Trophoblast cell (in vitro differentiated cells and primary cell): ENCODE results near the gene STARD13. TPM values are rescaled to one million over a fixed set of nuclear protein-coding genes. Genes with fewer than 3 reads are reported as not detected.
A peak's percentile ranks its signal among the peaks of the same experiment; 100 is the strongest.

ENCODE experiments used
- DNase-seq, 2 donors: peaks; one replicate each; pipeline ENCODE4 v3.0.0-alpha.2; 2016
- H2AFZ ChIP-seq: 2 replicates; pipeline ENCODE4 v1.6.1; 2013; ENCODE audit warnings: low read length, moderate library complexity, mild to moderate bottlenecking; ENCODE audit not compliant: insufficient read depth, poor library complexity
- H2AK5ac ChIP-seq: 2 replicates; pipeline ENCODE4 v1.6.1; 2013; ENCODE audit warnings: mild to moderate bottlenecking, low read length
- H2BK120ac ChIP-seq: 2 replicates; pipeline ENCODE4 v1.6.1; 2013; ENCODE audit warnings: low read length, mild to moderate bottlenecking, moderate library complexity; ENCODE audit not compliant: insufficient read depth, poor library complexity
- H2BK12ac ChIP-seq: 2 replicates; pipeline ENCODE4 v1.6.1; 2013; ENCODE audit warnings: mild to moderate bottlenecking, low read length, moderate library complexity
- H2BK5ac ChIP-seq: 2 replicates; pipeline ENCODE4 v1.6.1; 2013; ENCODE audit warnings: low read length, low read depth, moderate library complexity, mild to moderate bottlenecking; ENCODE audit not compliant: poor library complexity
- H3K14ac ChIP-seq: 2 replicates; pipeline ENCODE4 v1.6.1; 2013; ENCODE audit warnings: mild to moderate bottlenecking, low read length
- H3K18ac ChIP-seq: 2 replicates; pipeline ENCODE4 v1.6.1; 2013; ENCODE audit warnings: mild to moderate bottlenecking, low read length
- H3K23ac ChIP-seq: 2 replicates; pipeline ENCODE4 v1.6.1; 2013; ENCODE audit warnings: low read length
- H3K27ac ChIP-seq: 2 replicates; pipeline ENCODE4 v1.5.1; 2013; ENCODE audit warnings: low read depth, mild to moderate bottlenecking, inconsistent platforms, low read length, moderate library complexity
- H3K27me3 ChIP-seq: 2 replicates; pipeline ENCODE4 v1.6.1; 2013; ENCODE audit warnings: inconsistent platforms, mild to moderate bottlenecking, low read length, moderate library complexity; ENCODE audit not compliant: insufficient read depth
- H3K36me3 ChIP-seq, 2 experiments: 1 replicate in 1 of 2; 2 replicates in 1 of 2; pipeline ENCODE4 v1.6.1; 2013; ENCODE audit warnings: low read length in 2 of 2, mild to moderate bottlenecking in 2 of 2, moderate library complexity in 1 of 2; ENCODE audit not compliant: insufficient read depth in 2 of 2, control insufficient read depth in 1 of 2
- H3K4ac ChIP-seq: 2 replicates; pipeline ENCODE4 v1.6.1; 2013; ENCODE audit warnings: low read depth, mild to moderate bottlenecking, low read length, moderate library complexity
- H3K4me1 ChIP-seq, 2 experiments: 1 replicate in 1 of 2; 2 replicates in 1 of 2; pipeline ENCODE4 v1.6.1; 2013; ENCODE audit warnings: low read length in 2 of 2, mild to moderate bottlenecking in 2 of 2, moderate library complexity in 1 of 2; ENCODE audit not compliant: insufficient read depth in 2 of 2, control insufficient read depth in 1 of 2
- H3K4me2 ChIP-seq: 2 replicates; pipeline ENCODE4 v1.6.1; 2013; ENCODE audit warnings: inconsistent platforms, mild to moderate bottlenecking, low read length, moderate library complexity
- H3K4me3 ChIP-seq: 2 replicates; pipeline ENCODE4 v1.5.1; 2013; ENCODE audit warnings: mild to moderate bottlenecking, low read depth, low read length, inconsistent platforms
- H3K79me1 ChIP-seq: one replicate; pipeline ENCODE4 v1.6.1; 2013; ENCODE audit warnings: low read length
- H3K79me2 ChIP-seq: 2 replicates; pipeline ENCODE4 v1.6.1; 2013; ENCODE audit warnings: low read length, mild to moderate bottlenecking; ENCODE audit not compliant: control insufficient read depth, insufficient read depth, poor library complexity
- H3K9ac ChIP-seq: 2 replicates; pipeline ENCODE4 v1.6.1; 2013; ENCODE audit warnings: mild to moderate bottlenecking, low read length
- H3K9me3 ChIP-seq: 2 replicates; pipeline ENCODE4 v1.6.1; 2013; ENCODE audit warnings: low read depth, mild to moderate bottlenecking, control low read depth, inconsistent platforms, low read length; ENCODE audit not compliant: insufficient read depth
- H4K12ac ChIP-seq: 2 replicates; pipeline ENCODE4 v1.6.1; 2013; ENCODE audit warnings: low read depth, mild to moderate bottlenecking, low read length, moderate library complexity
- H4K8ac ChIP-seq: 2 replicates; pipeline ENCODE4 v1.6.1; 2013; ENCODE audit warnings: low read depth, mild to moderate bottlenecking, low read length, moderate library complexity
- H4K91ac ChIP-seq: one replicate; pipeline ENCODE4 v1.6.1; 2013; ENCODE audit warnings: low read depth, mild to moderate bottlenecking, low read length, moderate library complexity
- WGBS: extraction: QIAGEN DNeasy Blood & Tissue Kit; methylation state at CpG from one replicate; pipeline ENCODE4 v1.1.7; 2013; ENCODE audit warnings: missing lambda C conversion rate; ENCODE audit not compliant: insufficient read length, insufficient coverage; ENCODE audit errors: extremely low coverage; 5-methylcytosine and 5-hydroxymethylcytosine counted together
- polyA plus RNA-seq: library from polyadenylated mRNA; stranded (reverse); fragments of 200-250 nt; gene quantifications from 2 replicates; pipeline ENCODE4 v1.2.3, GENCODE V29; 2013

The STARD13 gene
- polyA plus RNA-seq, result 3.3 and 3.6 TPM in 2 replicates

GRCh38 chr13:33285420-33286124, at the start of gene STARD13:
Gene STARD13 (minus strand): TSS chr13:33285755. CDS start chr13:33285638, 117 bp downstream.
- peaks cover 7 to 11% of the 10 kb centered on the region in 2 experiments for H3K4me1 ChIP-seq
- no peak within 1 kb of the TSS for H2AK5ac ChIP-seq
- peak within 1 kb of the TSS; percentile 54 for H3K18ac ChIP-seq
- H3K9me3 ChIP-seq, result no peaks in the 10 kb centered on the region
- no CpG with 5 or more reads among the region's 20 CpGs for WGBS
- peak within 1 kb of the TSS; percentile 84 for H4K91ac ChIP-seq
- H3K4me3 ChIP-seq, result peak within 1 kb of the TSS; percentile 69
- peak within 1 kb of the TSS; percentile 2 for H4K8ac ChIP-seq
- peak within 1 kb of the TSS; percentile 32 for H2AFZ ChIP-seq
- H3K4me2 ChIP-seq, result peak within 1 kb of the TSS; percentile 58
- H3K79me2 ChIP-seq, result peaks cover 2% of the 10 kb centered on the region
- no peak within 1 kb of the TSS for H4K12ac ChIP-seq
- no peaks in the 10 kb centered on the region for H3K27me3 ChIP-seq
- peaks cover 11% of the 10 kb centered on the region for H3K79me1 ChIP-seq
- H3K23ac ChIP-seq, result no peak within 1 kb of the TSS
- peak within 1 kb of the TSS; percentile 12 for H3K4ac ChIP-seq
- H2BK5ac ChIP-seq, result peak within 1 kb of the TSS; percentile 51
- H2BK12ac ChIP-seq, result peak within 1 kb of the TSS; percentile 37
- peak within 1 kb of the TSS; percentile 77 for H3K14ac ChIP-seq
- no peaks in the 10 kb centered on the region for H3K36me3 ChIP-seq
- H2BK120ac ChIP-seq, result peak within 1 kb of the TSS; percentile 47
- H3K9ac ChIP-seq, result peak within 1 kb of the TSS; percentile 79
- DNase-seq, result peak; percentile 98 to 99
- H3K27ac ChIP-seq, result peak within 1 kb of the TSS; percentile 95

GRCh38 chr13:33334831-33335230, 49.3 kb upstream of the STARD13 start:
- H3K14ac ChIP-seq, result no peak overlapping the region
- no peak overlapping the region for H2BK12ac ChIP-seq
- no peak overlapping the region for H2BK120ac ChIP-seq
- H3K4ac ChIP-seq, result no peak overlapping the region
- no peaks in the 10 kb centered on the region for H3K4me1 ChIP-seq
- H3K79me1 ChIP-seq, result no peaks in the 10 kb centered on the region
- H2BK5ac ChIP-seq, result no peak overlapping the region
- H3K36me3 ChIP-seq, result no peaks in the 10 kb centered on the region
- no peak overlapping the region for H3K23ac ChIP-seq
- no peak overlapping the region for H4K91ac ChIP-seq
- no peak overlapping the region for H3K18ac ChIP-seq
- no peak overlapping the region for H3K27ac ChIP-seq
- no peaks in the 10 kb centered on the region for H3K9me3 ChIP-seq
- no peak overlapping the region for H2AFZ ChIP-seq
- no CpG with 5 or more reads among the region's 7 CpGs for WGBS
- H3K27me3 ChIP-seq, result no peaks in the 10 kb centered on the region
- no peak overlapping the region for H4K8ac ChIP-seq
- H2AK5ac ChIP-seq, result no peak overlapping the region
- no peak overlapping the region for H3K4me2 ChIP-seq
- H3K79me2 ChIP-seq, result no peaks in the 10 kb centered on the region
- DNase-seq, result no peak
- no peak overlapping the region for H4K12ac ChIP-seq
- no peak overlapping the region for H3K9ac ChIP-seq
- no peak overlapping the region for H3K4me3 ChIP-seq

DNA sequence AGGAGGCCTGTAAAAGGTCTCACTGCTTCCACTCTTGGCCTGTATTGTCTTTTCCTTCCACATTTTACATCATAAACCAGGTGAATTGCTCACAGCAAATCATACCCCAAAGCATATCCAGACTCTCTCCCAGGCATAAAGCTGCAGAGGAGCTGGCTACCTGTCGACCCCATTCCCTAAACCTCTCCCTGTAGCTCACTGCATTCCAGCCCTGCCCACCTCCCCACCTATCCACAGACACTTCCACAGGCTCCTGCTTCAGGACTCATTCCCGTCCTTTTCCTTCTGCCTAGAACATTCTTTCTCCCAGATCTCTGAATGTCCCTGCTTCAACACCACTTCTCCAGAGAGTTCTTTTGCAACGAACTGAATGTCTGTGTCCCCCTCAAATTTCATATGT, 46.4 kb upstream of the STARD13 start:
- Histone ChIP-seq H2AFZ (no peak overlapping the region), H3K4me2 (no peak overlapping the region), H3K79me1 (no peaks in the 10 kb centered on the region), H2BK12ac (no peak overlapping the region), H3K9me3 (no peaks in the 10 kb centered on the region), H3K79me2 (no peaks in the 10 kb centered on the region), H3K9ac (no peak overlapping the region), H3K36me3 (no peaks in the 10 kb centered on the region), H3K27me3 (no peaks in the 10 kb centered on the region), H2AK5ac (no peak overlapping the region), H4K8ac (no peak overlapping the region), H2BK5ac (no peak overlapping the region), H3K27ac (no peak overlapping the region), H3K23ac (no peak overlapping the region), H4K91ac (no peak overlapping the region), H3K18ac (no peak overlapping the region), H4K12ac (no peak overlapping the region), H3K4me3 (no peak overlapping the region), H2BK120ac (no peak overlapping the region), H3K14ac (no peak overlapping the region), H3K4me1 (no peaks in the 10 kb centered on the region), H3K4ac (no peak overlapping the region)
- WGBS, result no CpG with 5 or more reads among the region's 3 CpGs
- DNase-seq, result no peak

DNA sequence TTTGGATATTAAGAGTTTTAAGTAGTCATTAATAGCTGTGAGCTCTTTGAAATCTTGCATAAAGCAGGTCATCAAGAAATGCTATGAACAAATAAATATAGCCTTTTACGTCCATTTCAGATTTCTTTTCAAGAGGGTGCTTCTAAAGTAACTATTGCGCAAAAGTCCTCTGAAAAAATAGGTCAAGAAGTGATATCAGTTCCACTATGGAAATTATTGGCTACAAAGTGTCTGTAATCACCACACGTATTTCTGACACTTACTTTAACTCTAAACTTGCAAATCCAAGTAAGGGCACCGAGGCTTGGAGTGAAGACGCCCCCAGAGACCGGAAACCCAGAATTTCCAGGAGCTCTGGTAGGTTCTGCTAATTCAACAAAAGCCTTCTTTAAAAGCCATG, 44.9 kb upstream of the STARD13 start:
- WGBS, result no CpG with 5 or more reads among the region's 6 CpGs
- no peak overlapping the region for H2BK12ac ChIP-seq

More for the DNA sequence above, 44.9 kb upstream of the STARD13 start:
- Histone ChIP-seq H3K4me2 (no peak overlapping the region), H4K8ac (no peak overlapping the region), H3K9me3 (no peaks in the 10 kb centered on the region), H3K14ac (no peak overlapping the region), H3K4me3 (no peak overlapping the region), H3K79me2 (no peaks in the 10 kb centered on the region), H3K79me1 (no peaks in the 10 kb centered on the region), H2AFZ (no peak overlapping the region), H3K23ac (no peak overlapping the region), H2BK5ac (no peak overlapping the region), H2BK120ac (no peak overlapping the region), H3K27me3 (no peaks in the 10 kb centered on the region), H3K4me1 (no peaks in the 10 kb centered on the region), H3K36me3 (no peaks in the 10 kb centered on the region), H3K4ac (no peak overlapping the region), H4K12ac (no peak overlapping the region), H3K27ac (no peak overlapping the region), H3K9ac (no peak overlapping the region), H3K18ac (no peak overlapping the region), H2AK5ac (no peak overlapping the region), H4K91ac (no peak overlapping the region)
- DNase-seq, result no peak
